Kidney (tissue), 22 donors: ENCODE results near the gene PHACTR3. TPM values are rescaled to one million over a fixed set of nuclear protein-coding genes. Genes with fewer than 3 reads are reported as not detected.
"Not testable (repeated sequence)": the region's sequence is repeated elsewhere in the genome, so short reads cannot be mapped to it uniquely, and the experiment has no call there.

Experiments used
- DNase-seq, 5 donors: peaks; one replicate each; pipeline ENCODE4 v3.0.0-alpha.2; 2013 to 2020
- FAIRE-seq: peaks from 2 replicates; lab custom pipeline; 2012; peaks lifted over from hg19 to GRCh38; lab: Jason Lieb, UNC
- H3K27ac ChIP-seq, 2 donors: one replicate each; pipeline ENCODE4 v1.7.0; 2013; ENCODE audit warnings: low read depth in 2 of 2, low read length in 2 of 2, inconsistent platforms in 1 of 2
- H3K27me3 ChIP-seq: one replicate; pipeline ENCODE4 v1.7.1; 2013; ENCODE audit warnings: low read length, inconsistent platforms; ENCODE audit not compliant: control insufficient read depth, insufficient read depth
- H3K36me3 ChIP-seq, 3 donors: one replicate each; pipeline versions ENCODE4 v1.7.0 to v1.7.1; 2013; ENCODE audit warnings: low read length in 3 of 3, control low read depth in 1 of 3, inconsistent platforms in 1 of 3; ENCODE audit not compliant: insufficient read depth in 3 of 3, control insufficient read depth in 2 of 3
- H3K4me1 ChIP-seq, 3 donors: one replicate each; pipeline versions ENCODE4 v1.7.0 to v1.7.1; 2013; ENCODE audit warnings: low read length in 3 of 3, inconsistent platforms in 1 of 3, low read depth in 1 of 3; ENCODE audit not compliant: control insufficient read depth in 2 of 3, insufficient read depth in 2 of 3
- H3K4me3 ChIP-seq, 3 donors: one replicate each; pipeline versions ENCODE4 v1.7.0 to v1.8.1; 2013; ENCODE audit warnings: low read length in 3 of 3, control low read depth in 1 of 3, inconsistent platforms in 1 of 3
- H3K9ac ChIP-seq, 3 donors: one replicate each; pipeline versions ENCODE4 v1.7.0 to v1.7.1; 2013; ENCODE audit warnings: low read length in 3 of 3, control low read depth in 1 of 3, inconsistent platforms in 1 of 3
- H3K9me3 ChIP-seq, 3 donors: one replicate each; pipeline versions ENCODE4 v1.7.0 to v1.7.1; 2013; ENCODE audit warnings: low read length in 3 of 3, control low read depth in 1 of 3, inconsistent platforms in 1 of 3; ENCODE audit not compliant: control insufficient read depth in 2 of 3, insufficient read depth in 1 of 3
- CTCF ChIP-seq: IDR thresholded peaks from 3 replicates; pipeline ENCODE4 v1.5.1; 2012; ENCODE audit warnings: mild to moderate bottlenecking, moderate library complexity, borderline replicate concordance; ENCODE audit not compliant: insufficient read depth; ENCODE audit errors: extremely low read depth
- intact Hi-C: fragments of 100-400 bp; cut with DNase I; formaldehyde crosslinking; loops from one replicate; pipeline ENCODE4 v1.11.1; 2022
- long read RNA-seq, 10 donors: library from polyadenylated mRNA in 1 of 10; unstranded in 1 of 10; transcript quantifications; one replicate each; pipeline ENCODE4 v2.0.0 and lab custom pipeline, GENCODE V29; 2021 to 2026
- polyA plus RNA-seq: library from polyadenylated mRNA; stranded (reverse); fragments of 350-450 nt; fragmentation: Illumina TruSeq; extraction: RNeasy Lipid Tissue Mini Kit (QIAGEN cat#74804); gene quantifications from one replicate; pipeline ENCODE4 v1.2.3, GENCODE V29; 2014; ENCODE audit warnings: low read depth, low replicate concordance; ENCODE audit not compliant: insufficient read depth
- total RNA-seq: library from RNA; stranded (reverse); fragmentation: NEBNext Ultra II Directional; extraction: Animal tissue kit (Norgen Biotek cat#: 25700); gene quantifications from one replicate; pipeline ENCODE4 v1.2.1, GENCODE V29; 2021
- donor health status: control.
- donor health status: control.
- donor health status: control.
- donor health status: control.
- donor health status: control.
- donor health status: DM: yes; HTN: yes; CAD: no.
- donor health status: Normal renal cell carcinoma (clear cell type).

Gene PHACTR3
- total RNA-seq (12.3 TPM), polyA plus RNA-seq (1.7 TPM)
- long read RNA-seq, donor 1, partial matches to known transcripts = 0 of 2 reads
- long read RNA-seq, donor 1, other reads (novel, unspliced or antisense) = 0 of 2 reads
- long read RNA-seq, donor 2, partial matches to known transcripts = 0 of 2 reads
- long read RNA-seq, donor 2, other reads (novel, unspliced or antisense) = 0 of 2 reads
- long read RNA-seq, donor 3, partial matches to known transcripts = 0 of 2 reads
- long read RNA-seq, donor 3, other reads (novel, unspliced or antisense) = 0 of 2 reads
- long read RNA-seq, donor 4, partial matches to known transcripts = 0 of 3 reads
- long read RNA-seq, donor 4, other reads (novel, unspliced or antisense) = 0 of 3 reads
- long read RNA-seq, donor 5 = 0 reads
- long read RNA-seq, donor 6, partial matches to known transcripts = 0 of 1 reads
- long read RNA-seq, donor 6, other reads (novel, unspliced or antisense) = 0 of 1 reads
- long read RNA-seq, donor 7, partial matches to known transcripts = 10 of 22 reads
- long read RNA-seq, donor 7, other reads (novel, unspliced or antisense) = 9 of 22 reads
- long read RNA-seq, donor 8 = 0 reads
- long read RNA-seq, donor 9, partial matches to known transcripts = 0 of 1 reads
- long read RNA-seq, donor 9, other reads (novel, unspliced or antisense) = 0 of 1 reads
- long read RNA-seq, donor 10, partial matches to known transcripts = 0 of 3 reads
- long read RNA-seq, donor 10, other reads (novel, unspliced or antisense) = 0 of 3 reads

DNA sequence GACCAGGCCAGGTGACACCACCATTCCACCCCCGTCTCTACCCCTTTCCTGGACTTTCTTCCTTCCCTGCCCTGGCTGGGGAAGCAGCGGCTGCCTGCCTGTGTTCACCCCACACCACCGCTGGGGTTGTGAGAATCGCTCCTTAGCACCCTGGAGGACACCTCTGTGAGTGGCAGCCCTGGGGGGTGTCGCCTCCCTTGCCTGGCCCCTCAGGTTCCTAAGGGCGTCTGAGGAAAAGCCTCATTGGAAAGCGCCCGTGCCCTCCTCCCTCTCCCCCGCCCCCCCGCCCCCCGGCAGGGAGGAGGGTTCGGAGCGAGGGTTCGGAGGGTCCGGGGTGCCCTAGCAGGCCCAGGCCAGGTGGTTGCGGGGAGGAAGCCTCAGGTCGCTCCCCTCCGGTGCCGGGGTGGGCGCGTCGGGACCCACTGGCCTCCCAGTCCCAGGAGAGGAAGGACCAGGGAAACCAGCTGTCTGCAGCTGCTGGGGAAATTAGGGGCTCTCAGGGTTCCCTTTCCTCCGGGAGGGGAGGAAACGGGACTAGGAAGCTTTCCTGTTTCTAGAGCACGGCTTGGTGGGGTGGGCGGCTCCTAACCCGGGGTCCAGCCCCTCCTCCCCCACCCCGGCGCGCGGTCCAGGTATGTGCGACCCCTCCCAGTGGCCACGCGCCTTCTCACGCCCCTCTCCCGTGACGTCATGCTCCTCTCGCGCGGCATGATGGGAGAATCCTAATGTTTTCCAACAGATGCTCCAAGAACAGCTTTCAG is at the start of gene PHACTR3:
TSS of gene PHACTR3 (plus strand) at position 760 of the 761 bp plus-strand sequence. CDS start 475 bp downstream, outside the sequence.
- FAIRE-seq = no peak
- DNase-seq = peak in 4 of 5 donors; percentile 47 to 84 (median 70)
- no peaks in the 10 kb centered on the region for H3K9me3 ChIP-seq
- intact Hi-C loops = no loop called here
- peaks cover 4% of the 10 kb centered on the region for H3K27me3 ChIP-seq
- H3K36me3 ChIP-seq = no peaks in the 10 kb centered on the region
- H3K9ac ChIP-seq = no peak within 1 kb of the TSS
- H3K27ac ChIP-seq = no peak within 1 kb of the TSS
- H3K4me1 ChIP-seq = no peaks in the 10 kb centered on the region
- TF ChIP-seq CTCF = no peak
- no peak within 1 kb of the TSS for H3K4me3 ChIP-seq

- H3K9ac ChIP-seq, FAIRE-seq, H3K27me3 ChIP-seq, intact Hi-C loops, H3K36me3 ChIP-seq, H3K4me3 ChIP-seq, H3K27ac ChIP-seq, H3K9me3 ChIP-seq, H3K4me1 ChIP-seq: not testable (repeated sequence)
- peak in 1 of 5 donors; percentile 3 for DNase-seq
Measured at GRCh38 chr20:59557733-59558529, 46.4 kb upstream of the PHACTR3 start.

DNA sequence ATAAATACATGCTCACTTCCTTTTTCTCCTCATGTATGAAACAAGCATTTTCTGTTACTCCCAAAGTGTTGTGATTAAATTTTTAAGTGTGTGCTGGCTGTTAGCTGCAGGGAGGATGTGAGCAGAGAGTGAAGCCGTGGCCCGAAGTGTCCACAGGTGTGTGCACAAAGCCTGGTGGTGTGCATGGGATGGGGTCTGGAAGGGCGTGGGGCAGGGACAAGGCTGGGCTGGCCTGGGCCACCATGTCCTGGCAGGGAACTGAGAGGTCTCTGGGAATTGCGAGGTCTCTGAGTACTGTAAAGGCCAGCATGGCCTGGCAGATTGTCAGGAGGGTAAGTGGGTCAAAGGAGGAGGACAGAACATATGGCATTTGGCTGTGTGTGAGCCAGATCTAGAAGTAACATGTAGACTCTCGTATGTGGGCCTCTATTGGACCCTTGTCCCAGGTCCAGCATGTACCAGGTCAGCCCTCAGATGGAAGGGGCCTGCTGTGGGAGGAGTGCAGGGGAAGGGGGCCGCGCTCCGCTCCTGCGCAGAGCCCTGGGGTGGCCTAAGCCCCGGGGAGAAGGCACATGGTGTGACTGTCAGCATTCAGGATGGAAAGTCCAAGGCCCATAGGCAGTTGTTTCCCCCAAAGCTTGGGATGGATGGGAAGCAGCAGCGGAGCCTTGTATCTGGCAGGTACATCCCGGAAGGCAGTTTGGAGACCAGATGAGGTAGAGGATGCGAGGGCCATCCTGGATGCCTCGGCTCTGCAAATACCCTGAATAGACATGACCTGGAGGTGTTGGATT is 45.1 kb upstream of the PHACTR3 start:
- intact Hi-C loops = no loop called here
- FAIRE-seq (no peak), DNase-seq (no peak)
- Histone ChIP-seq H3K27me3 (no peaks in the 10 kb centered on the region), H3K4me3 (no peak overlapping the region), H3K27ac (no peak overlapping the region), H3K9ac (no peak overlapping the region), H3K9me3 (no peaks in the 10 kb centered on the region), H3K4me1 (no peaks in the 10 kb centered on the region), H3K36me3 (no peaks in the 10 kb centered on the region)
- no peak for TF ChIP-seq CTCF
